GM23338 (cell line): ENCODE measurements around the gene BCAP31. TPM values are rescaled to one million over a fixed set of nuclear protein-coding genes. Genes with fewer than 3 reads are reported as not detected.

Source experiments
- ATAC-seq: fragments of 200-7000 bp; cut with Tn5 transposase; 3 replicates; pipeline ENCODE4 v1.9.1; 2020
- DNase-seq: peaks from one replicate; pipeline ENCODE4 v3.0.0-alpha.2; 2015; ENCODE audit warnings: low spot score
- H2AFZ ChIP-seq: fragments of 200-600 bp; sonication (generic); 2 replicates; pipeline ENCODE4 v1.8.0; 2016; ENCODE audit warnings: antibody characterized with exemption, mild to moderate bottlenecking, moderate library complexity
- H3F3A ChIP-seq: fragments of 200-600 bp; sonication (generic); replicated peaks from 2 replicates; pipeline ENCODE4 v1.8.0; 2017; ENCODE audit warnings: antibody characterized with exemption, mixed run types, low read depth
- H3K27ac ChIP-seq: fragments of 200-600 bp; sonication (generic); 2 replicates; pipeline ENCODE4 v1.6.1; 2016; ENCODE audit warnings: low read depth
- H3K27me3 ChIP-seq: fragments of 200-600 bp; sonication (generic); 2 replicates; pipeline ENCODE4 v1.8.0; 2016; ENCODE audit warnings: mild to moderate bottlenecking, mixed run types, moderate library complexity; ENCODE audit not compliant: insufficient read depth
- H3K36me3 ChIP-seq: fragments of 200-600 bp; sonication (generic); 2 replicates; pipeline ENCODE4 v1.8.0; 2016; ENCODE audit warnings: mild to moderate bottlenecking; ENCODE audit not compliant: insufficient read depth
- H3K4me1 ChIP-seq: fragments of 200-600 bp; sonication (generic); 2 replicates; pipeline ENCODE4 v1.8.0; 2016; ENCODE audit warnings: mild to moderate bottlenecking, moderate library complexity; ENCODE audit not compliant: insufficient read depth
- H3K4me2 ChIP-seq: fragments of 200-600 bp; sonication (generic); 2 replicates; pipeline ENCODE4 v1.7.1; 2017; ENCODE audit warnings: mixed run types
- H3K4me3 ChIP-seq: fragments of 200-600 bp; sonication (generic); 2 replicates; pipeline ENCODE4 v1.6.1; 2016; ENCODE audit warnings: mixed run types
- H3K79me2 ChIP-seq: fragments of 200-600 bp; sonication (generic); replicated peaks from 2 replicates; pipeline ENCODE4 v1.8.0; 2017; ENCODE audit warnings: mild to moderate bottlenecking; ENCODE audit not compliant: insufficient read depth
- H3K9me2 ChIP-seq: fragments of 200-600 bp; sonication (generic); 2 replicates; pipeline ENCODE4 v1.8.0; 2017; ENCODE audit not compliant: insufficient read depth
- H4K20me1 ChIP-seq: fragments of 200-600 bp; sonication (generic); replicated peaks from 2 replicates; pipeline ENCODE4 v1.8.0; 2017; ENCODE audit warnings: mild to moderate bottlenecking; ENCODE audit not compliant: insufficient read depth
- H3K27ac Mint-ChIP-seq: 2 replicates; pipeline ENCODE4 v1.8.0; 2020; ENCODE audit warnings: inconsistent platforms, mild to moderate bottlenecking, moderate library complexity, mixed read lengths
- H3K27me3 Mint-ChIP-seq: 3 replicates; pipeline ENCODE4 v1.8.0; 2022; ENCODE audit warnings: low read depth, mild to moderate bottlenecking, moderate library complexity, mixed read lengths, inconsistent platforms; ENCODE audit not compliant: insufficient read depth, poor library complexity
- H3K36me3 Mint-ChIP-seq: 3 replicates; pipeline ENCODE4 v1.8.0; 2021; ENCODE audit warnings: low read depth, mild to moderate bottlenecking, inconsistent platforms, moderate library complexity, mixed read lengths
- H3K4me1 Mint-ChIP-seq: 3 replicates; pipeline ENCODE4 v1.8.0; 2020; ENCODE audit warnings: mild to moderate bottlenecking, inconsistent platforms, mixed read lengths
- H3K4me3 Mint-ChIP-seq: 3 replicates; pipeline ENCODE4 v1.8.0; 2021; ENCODE audit warnings: moderate library complexity, mild to moderate bottlenecking, inconsistent platforms, mixed read lengths
- H3K9me3 Mint-ChIP-seq: 3 replicates; pipeline ENCODE4 v1.8.0; 2020; ENCODE audit warnings: moderate library complexity, mild to moderate bottlenecking, inconsistent platforms, mixed read lengths
- CREB1 ChIP-seq: fragments of 250-450 bp; sonication (Bioruptor Pico); IDR thresholded peaks from 2 replicates; pipeline ENCODE4 v1.5.0; 2020; ENCODE audit warnings: low read depth, mild to moderate bottlenecking, moderate library complexity
- EZH2 ChIP-seq: fragments of 200-600 bp; sonication (generic); IDR thresholded peaks from one replicate; pipeline ENCODE4 v1.8.0; 2017; ENCODE audit warnings: antibody characterized with exemption, mild to moderate bottlenecking, low read depth; ENCODE audit not compliant: unreplicated experiment
- EZH2phosphoT487 ChIP-seq: fragments of 200-600 bp; sonication (generic); IDR thresholded peaks from one replicate; pipeline ENCODE4 v1.8.1; 2018; ENCODE audit warnings: antibody characterized with exemption; ENCODE audit not compliant: unreplicated experiment
- JUNB ChIP-seq: IDR thresholded peaks from one replicate; pipeline ENCODE4 v1.6.1; 2016; ENCODE audit warnings: antibody characterized with exemption; ENCODE audit not compliant: unreplicated experiment
- NANOG ChIP-seq: IDR thresholded peaks from 2 replicates; pipeline ENCODE4 v1.6.1; 2016; ENCODE audit warnings: antibody characterized with exemption, borderline replicate concordance
- REST ChIP-seq: IDR thresholded peaks from one replicate; pipeline ENCODE4 v1.6.1; 2018; ENCODE audit warnings: antibody characterized with exemption; ENCODE audit not compliant: unreplicated experiment
- ZNF114 ChIP-seq: fragments of 250-450 bp; sonication (Bioruptor Pico); IDR thresholded peaks from 2 replicates; pipeline ENCODE4 v1.5.0; 2020; ENCODE audit warnings: mild to moderate bottlenecking, moderate library complexity
- ZNF331 ChIP-seq: fragments of 250-450 bp; sonication (Bioruptor Pico); IDR thresholded peaks from 2 replicates; pipeline ENCODE4 v1.5.0; 2020; ENCODE audit warnings: low read depth, mild to moderate bottlenecking, moderate library complexity
- polyA plus RNA-seq: library from polyadenylated mRNA; unstranded; fragments of >200 nt; fragmentation: Nextera tagmentation; extraction: Ambion mirVana; gene quantifications from 2 replicates; pipeline ENCODE4 v1.2.1, GENCODE V29; 2016
- total RNA-seq: library from RNA; depleted of rRNA; stranded (reverse); fragments of >200 nt; shearing (Covaris generic); gene quantifications from 2 replicates; pipeline ENCODE4 v1.2.3, GENCODE V29; 2014
- TF ChIP-seq, protein P1 (sequence below), 2 experiments: fragments of 200-600 bp in 1 of 2; sonication (generic) in 1 of 2; conservative IDR thresholded peaks; 2 replicates each; pipeline versions ENCODE4 v1.5.1 to v1.6.1; 2016 to 2017; ENCODE audit warnings: antibody characterized with exemption in 2 of 2, low read depth in 2 of 2, mild to moderate bottlenecking in 2 of 2, moderate library complexity in 1 of 2
- TF ChIP-seq, protein P2 (sequence below): IDR thresholded peaks from 2 replicates; pipeline ENCODE4 v1.6.1; 2016; ENCODE audit warnings: antibody characterized with exemption

The BCAP31 gene
- total and polyA plus RNA-seq, 2 experiments from 2014 or later, result 85.0 to 145 TPM

DNA sequence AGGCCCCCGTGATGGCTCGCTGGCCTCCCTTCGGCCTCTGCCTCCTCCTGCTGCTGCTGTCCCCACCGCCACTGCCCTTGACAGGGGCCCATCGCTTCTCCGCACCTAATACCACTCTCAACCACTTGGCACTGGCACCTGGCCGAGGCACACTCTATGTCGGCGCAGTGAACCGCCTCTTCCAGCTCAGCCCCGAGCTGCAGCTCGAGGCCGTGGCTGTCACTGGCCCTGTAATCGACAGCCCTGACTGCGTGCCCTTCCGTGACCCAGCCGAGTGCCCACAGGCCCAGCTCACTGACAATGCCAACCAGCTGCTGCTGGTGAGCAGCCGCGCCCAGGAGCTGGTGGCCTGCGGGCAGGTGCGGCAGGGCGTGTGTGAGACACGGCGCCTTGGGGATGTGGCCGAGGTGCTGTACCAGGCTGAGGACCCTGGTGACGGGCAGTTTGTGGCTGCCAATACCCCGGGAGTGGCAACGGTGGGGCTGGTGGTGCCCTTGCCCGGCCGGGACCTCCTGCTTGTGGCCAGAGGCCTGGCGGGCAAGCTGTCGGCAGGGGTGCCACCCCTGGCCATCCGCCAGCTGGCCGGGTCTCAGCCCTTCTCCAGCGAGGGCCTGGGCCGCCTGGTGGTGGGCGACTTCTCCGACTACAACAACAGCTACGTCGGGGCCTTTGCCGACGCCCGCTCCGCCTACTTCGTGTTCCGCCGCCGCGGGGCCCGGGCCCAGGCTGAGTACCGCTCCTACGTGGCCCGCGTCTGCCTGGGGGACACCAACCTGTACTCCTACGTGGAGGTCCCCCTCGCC lies 42.9 kb upstream of the BCAP31 start:
- H3K36me3 ChIP-seq, result no peaks in the 10 kb centered on the region
- no peaks in the 10 kb centered on the region for H4K20me1 ChIP-seq
- Mint-ChIP-seq H3K36me3 (no peaks in the 10 kb centered on the region), H3K4me1 (peaks cover 5% of the 10 kb centered on the region; the same call in 2 of the 3 replicates), H3K27ac (no peak overlapping the region), H3K9me3 (no peaks in the 10 kb centered on the region), H3K27me3 (peaks cover 6% of the 10 kb centered on the region), H3K4me3 (no peak overlapping the region)
- no peaks in the 10 kb centered on the region for H3F3A ChIP-seq
- ATAC-seq (peak; percentile 29), DNase-seq (peak; percentile 58)
- no peak overlapping the region for H3K4me3 ChIP-seq
- no peak overlapping the region for H3K4me2 ChIP-seq
- H3K9me2 ChIP-seq, result no peaks in the 10 kb centered on the region
- no peak overlapping the region for H2AFZ ChIP-seq
- TF ChIP-seq EZH2phosphoT487 (no peak), NANOG (no peak), EZH2 (no peak), JUNB (no peak), ZNF114 (CRISPR knock-in tag) (no peak), CREB1 (CRISPR knock-in tag) (no peak), REST (no peak), ZNF331 (CRISPR knock-in tag) (no peak)
- TF ChIP-seq, protein P1, sequence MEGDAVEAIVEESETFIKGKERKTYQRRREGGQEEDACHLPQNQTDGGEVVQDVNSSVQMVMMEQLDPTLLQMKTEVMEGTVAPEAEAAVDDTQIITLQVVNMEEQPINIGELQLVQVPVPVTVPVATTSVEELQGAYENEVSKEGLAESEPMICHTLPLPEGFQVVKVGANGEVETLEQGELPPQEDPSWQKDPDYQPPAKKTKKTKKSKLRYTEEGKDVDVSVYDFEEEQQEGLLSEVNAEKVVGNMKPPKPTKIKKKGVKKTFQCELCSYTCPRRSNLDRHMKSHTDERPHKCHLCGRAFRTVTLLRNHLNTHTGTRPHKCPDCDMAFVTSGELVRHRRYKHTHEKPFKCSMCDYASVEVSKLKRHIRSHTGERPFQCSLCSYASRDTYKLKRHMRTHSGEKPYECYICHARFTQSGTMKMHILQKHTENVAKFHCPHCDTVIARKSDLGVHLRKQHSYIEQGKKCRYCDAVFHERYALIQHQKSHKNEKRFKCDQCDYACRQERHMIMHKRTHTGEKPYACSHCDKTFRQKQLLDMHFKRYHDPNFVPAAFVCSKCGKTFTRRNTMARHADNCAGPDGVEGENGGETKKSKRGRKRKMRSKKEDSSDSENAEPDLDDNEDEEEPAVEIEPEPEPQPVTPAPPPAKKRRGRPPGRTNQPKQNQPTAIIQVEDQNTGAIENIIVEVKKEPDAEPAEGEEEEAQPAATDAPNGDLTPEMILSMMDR (conservative IDR thresholded peaks at IDR 0.05; ENCODE audit: low read depth in 2 of 2), result no peak
- TF ChIP-seq, protein P2, sequence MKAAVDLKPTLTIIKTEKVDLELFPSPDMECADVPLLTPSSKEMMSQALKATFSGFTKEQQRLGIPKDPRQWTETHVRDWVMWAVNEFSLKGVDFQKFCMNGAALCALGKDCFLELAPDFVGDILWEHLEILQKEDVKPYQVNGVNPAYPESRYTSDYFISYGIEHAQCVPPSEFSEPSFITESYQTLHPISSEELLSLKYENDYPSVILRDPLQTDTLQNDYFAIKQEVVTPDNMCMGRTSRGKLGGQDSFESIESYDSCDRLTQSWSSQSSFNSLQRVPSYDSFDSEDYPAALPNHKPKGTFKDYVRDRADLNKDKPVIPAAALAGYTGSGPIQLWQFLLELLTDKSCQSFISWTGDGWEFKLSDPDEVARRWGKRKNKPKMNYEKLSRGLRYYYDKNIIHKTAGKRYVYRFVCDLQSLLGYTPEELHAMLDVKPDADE, result no peak
- H3K4me1 ChIP-seq, result no peaks in the 10 kb centered on the region
- no peaks in the 10 kb centered on the region for H3K27me3 ChIP-seq
- no peaks in the 10 kb centered on the region for H3K79me2 ChIP-seq
- no peak overlapping the region for H3K27ac ChIP-seq
